Inferior parietal cortex (tissue), 1 donor: ENCODE results near the gene EIF4EBP2.

Experiments used
- DNase-seq: peaks from one replicate; pipeline ENCODE4 v3.0.0-alpha.2; 2016; ENCODE audit errors: extremely low spot score

EIF4EBP2 gene, protein sequence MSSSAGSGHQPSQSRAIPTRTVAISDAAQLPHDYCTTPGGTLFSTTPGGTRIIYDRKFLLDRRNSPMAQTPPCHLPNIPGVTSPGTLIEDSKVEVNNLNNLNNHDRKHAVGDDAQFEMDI

DNA sequence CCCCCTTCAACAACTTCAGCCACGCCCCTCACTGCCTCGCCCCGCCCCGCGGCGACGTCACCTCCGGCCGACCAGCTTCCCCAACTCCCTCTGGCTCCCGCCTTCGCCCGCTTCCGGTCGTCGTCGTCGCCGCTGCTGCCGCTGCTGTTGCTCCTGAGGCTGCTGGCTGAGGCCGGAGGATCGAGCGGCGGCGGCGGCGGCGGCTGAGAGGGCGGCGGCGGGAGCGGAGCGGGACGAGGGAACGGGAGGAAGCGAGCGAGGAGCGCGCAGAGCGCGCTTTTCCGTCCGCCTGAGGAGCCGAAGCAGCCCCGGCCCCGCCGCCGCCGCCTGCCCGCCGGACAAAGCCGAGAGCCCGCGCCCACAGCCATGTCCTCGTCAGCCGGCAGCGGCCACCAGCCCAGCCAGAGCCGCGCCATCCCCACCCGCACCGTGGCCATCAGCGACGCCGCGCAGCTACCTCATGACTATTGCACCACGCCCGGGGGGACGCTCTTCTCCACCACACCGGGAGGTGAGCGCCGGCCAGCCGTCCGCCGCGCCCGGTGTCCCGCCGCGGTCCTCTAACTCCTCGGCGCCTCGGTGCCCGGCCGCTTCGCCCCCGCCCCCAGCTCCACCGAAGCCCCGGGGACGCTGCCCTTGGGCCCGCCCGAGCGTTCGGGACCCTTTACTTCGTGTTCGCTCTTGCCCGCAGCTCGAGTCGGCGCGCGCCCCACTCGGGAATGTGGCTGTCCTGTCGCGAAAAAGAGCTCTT lies at the start of gene EIF4EBP2:
Gene EIF4EBP2 (plus strand): TSS at position 110 of the 751 bp plus-strand sequence. CDS start 257 bp downstream, at position 367.
- peak; percentile 94 for DNase-seq

- no peak for DNase-seq
Measured at GRCh38 chr10:70354556-70354955, 49.4 kb upstream of the EIF4EBP2 start.

DNA sequence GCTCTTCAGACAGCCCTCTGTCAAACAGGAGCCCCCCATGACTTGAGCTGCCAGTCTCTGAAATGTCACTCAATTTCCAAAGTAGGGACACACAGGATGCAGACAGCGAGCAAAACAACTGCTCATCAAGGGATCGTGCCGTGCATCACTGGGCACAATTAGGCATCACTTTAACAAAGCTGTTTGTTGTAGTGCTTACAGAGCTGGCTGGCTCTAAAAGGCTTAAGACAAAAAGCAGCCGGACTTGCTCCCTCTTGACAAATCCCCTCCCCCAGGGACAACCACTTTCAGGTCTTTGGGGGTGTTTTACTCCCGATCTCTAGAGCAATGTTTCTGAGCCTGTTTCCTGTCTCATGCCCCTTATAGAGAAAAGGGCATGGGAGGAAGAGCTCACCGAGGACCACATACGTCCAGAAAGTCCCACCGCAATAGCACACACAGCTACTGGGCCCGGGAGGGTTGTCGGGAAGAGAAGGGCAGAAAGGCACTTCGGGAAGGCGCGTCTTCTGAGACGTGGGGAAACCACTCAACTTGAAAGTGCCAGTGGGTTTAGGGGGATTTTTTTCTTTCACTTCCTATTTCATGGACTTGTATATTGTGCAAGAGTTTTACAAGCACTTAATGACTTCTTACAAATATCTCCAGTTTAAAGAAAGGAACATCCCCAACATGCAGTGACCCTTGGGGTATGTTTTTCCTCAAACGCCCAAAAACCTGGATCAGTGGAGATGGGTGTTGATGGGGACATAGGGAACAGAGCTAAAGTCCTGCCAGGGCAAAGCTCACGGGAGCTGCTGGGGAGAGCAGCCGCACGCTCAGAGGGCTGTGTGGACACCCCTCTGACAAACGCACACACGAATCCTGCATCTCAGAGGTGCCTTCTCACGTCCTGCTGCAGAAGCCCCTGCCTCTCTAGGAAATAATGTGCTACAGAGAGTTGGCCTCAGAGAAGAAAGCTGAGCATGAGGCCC lies 48.6 kb upstream of the EIF4EBP2 start:
- DNase-seq = no peak

DNA sequence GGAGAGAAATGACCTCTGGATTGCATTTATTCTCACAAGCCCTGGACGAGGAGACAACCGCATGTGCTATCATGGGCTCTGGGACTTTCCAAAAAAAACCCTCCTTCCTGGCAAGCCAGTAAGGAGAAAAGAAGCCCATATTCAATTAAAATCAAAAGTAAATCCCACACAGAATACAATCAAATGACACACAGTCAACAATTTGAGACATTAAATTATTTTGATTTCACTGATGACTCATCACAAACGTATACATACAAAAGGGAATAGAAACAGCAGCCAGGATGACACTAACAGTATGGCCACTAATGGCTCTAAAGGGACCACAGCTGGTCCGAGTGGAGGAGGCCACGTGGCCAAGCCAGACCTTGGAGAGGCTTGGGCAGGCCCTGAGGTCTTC lies 46.4 kb upstream of the EIF4EBP2 start:
- DNase-seq = no peak

DNA sequence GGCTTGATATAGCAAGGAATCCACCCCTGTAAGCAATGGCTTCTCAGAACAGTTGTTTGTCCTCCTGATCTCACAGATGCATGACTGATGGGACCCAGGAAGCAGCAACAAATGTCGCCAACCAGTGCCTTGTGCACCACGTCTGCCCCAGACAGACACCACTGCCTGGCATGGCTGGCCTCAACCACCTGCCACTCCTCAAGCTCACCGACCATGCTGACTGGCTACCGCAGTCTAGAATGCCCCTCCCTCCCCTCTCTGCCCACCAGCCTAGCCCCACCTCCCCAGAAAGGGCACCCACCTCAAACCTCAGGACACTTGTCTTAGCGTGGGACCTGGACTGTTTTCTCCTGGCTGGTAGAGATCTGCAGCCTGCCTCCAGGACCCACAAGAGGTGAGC lies 45.5 kb upstream of the EIF4EBP2 start:
- no peak for DNase-seq

- DNase-seq = no peak
Measured at GRCh38 chr10:70359017-70359550, 44.9 kb upstream of the EIF4EBP2 start.

GRCh38 chr10:70360215-70360614 lies 43.7 kb upstream of the EIF4EBP2 start:
- DNase-seq = no peak

- DNase-seq = no peak
Measured at GRCh38 chr10:70362328-70362727, 41.6 kb upstream of the EIF4EBP2 start.

GRCh38 chr10:70363292-70363691 lies 40.7 kb upstream of the EIF4EBP2 start:
- no peak for DNase-seq

GRCh38 chr10:70363971-70364771 lies 39.8 kb upstream of the EIF4EBP2 start:
- DNase-seq = peak; percentile 88

- DNase-seq = no peak
Measured at GRCh38 chr10:70364772-70365091, 39.2 kb upstream of the EIF4EBP2 start.

DNA sequence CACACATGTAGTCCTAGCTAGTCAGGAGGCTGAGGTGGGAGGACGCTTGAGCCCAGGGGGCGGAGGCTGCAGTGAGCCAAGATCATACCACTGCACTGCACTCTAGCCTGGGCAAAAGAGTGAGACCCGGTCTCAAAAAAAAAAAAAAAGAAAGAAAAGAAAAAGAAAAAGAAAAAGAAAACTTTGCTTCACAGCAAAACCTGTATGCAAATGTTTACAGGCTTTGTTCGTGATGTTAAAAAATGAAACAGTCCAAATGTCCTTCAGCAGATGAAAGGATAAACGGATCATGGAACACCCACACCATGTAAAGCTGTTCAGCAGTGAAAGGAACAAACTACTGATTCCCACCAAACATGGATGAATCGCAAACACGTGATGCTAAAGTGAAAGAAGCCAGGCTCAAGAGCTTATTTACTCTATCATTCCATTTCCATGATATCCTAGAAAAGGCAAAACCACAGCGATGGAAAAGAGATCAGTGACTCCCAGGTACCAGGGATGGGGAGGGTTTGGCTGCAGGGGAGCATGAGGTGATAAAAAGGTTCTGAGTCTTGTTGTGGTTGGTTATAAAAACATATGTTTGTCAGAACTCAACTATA lies 36.6 kb upstream of the EIF4EBP2 start:
- no peak for DNase-seq

- DNase-seq = no peak
Measured at GRCh38 chr10:70368774-70369482, 35.0 kb upstream of the EIF4EBP2 start.

GRCh38 chr10:70369498-70370018 lies 34.4 kb upstream of the EIF4EBP2 start:
- no peak for DNase-seq

GRCh38 chr10:70370766-70371165 lies 33.2 kb upstream of the EIF4EBP2 start:
- DNase-seq = no peak

GRCh38 chr10:70371846-70372245 lies 32.1 kb upstream of the EIF4EBP2 start:
- DNase-seq = no peak

GRCh38 chr10:70374775-70375614 lies 28.9 kb upstream of the EIF4EBP2 start:
- no peak for DNase-seq

DNA sequence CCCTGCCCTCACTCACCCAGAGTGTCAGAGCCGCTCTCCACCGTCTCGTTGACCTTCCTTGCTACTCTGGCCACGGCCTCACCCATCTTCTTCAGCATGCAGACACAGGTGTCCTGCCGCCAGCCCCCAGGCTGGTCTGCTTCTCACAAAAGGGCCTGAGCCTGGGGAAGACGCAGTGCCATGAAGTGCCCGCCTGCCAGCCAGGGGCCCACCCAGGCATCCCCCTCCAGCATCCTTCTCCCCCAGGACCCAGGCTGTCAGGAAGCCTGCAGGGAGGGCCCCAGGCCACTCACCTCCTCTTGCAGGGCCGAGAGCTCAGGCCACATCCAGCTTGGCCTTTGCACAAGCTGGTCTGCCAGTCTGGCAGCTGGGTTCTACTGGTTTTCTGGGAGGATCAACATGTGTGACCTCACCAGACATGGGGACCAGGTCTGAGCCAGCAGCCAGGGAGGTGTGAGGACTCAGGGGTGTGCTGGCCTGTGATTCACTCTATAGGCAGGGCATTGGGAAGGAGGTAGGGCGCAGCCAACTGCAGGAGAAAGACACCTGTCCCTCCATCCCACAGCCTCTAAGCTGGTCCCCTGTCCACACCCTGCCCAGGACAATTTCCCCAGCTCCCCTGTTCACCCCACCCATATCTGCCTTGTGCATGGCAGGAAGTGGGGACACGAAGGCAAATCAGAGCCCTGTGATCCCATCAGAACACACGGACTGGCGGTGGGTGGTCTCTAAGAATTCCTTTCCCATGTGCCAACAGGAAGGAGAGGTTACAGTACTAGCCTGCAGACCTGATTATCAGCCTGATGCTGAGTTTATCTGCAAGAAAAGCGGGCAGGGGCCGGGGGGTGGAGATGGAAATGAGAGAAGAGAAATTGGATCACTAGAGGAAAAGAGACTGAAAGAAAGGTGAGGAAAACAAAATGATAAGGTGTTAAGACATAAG lies 27.2 kb upstream of the EIF4EBP2 start:
- DNase-seq = no peak
